Heart right ventricle (tissue), 16 donors: ENCODE measurements around the gene XYLT2. TPM values are rescaled to one million over a fixed set of nuclear protein-coding genes. Genes with fewer than 3 reads are reported as not detected.

Source experiments
- ATAC-seq, 8 donors: fragments of 200-7000 bp; cut with Tn5 transposase; one replicate each; pipeline ENCODE4 v1.9.1; 2020; ENCODE audit warnings: mild to moderate bottlenecking in 8 of 8, moderate library complexity in 8 of 8, moderate number of reproducible peaks in 1 of 8
- DNase-seq, 2 donors: peaks; one replicate each; pipeline ENCODE4 v3.0.0-alpha.2; 2020
- H3K27ac ChIP-seq, 10 donors: fragments of 200-600 bp; sonication (generic) in 2 of 10; one replicate each; pipeline versions ENCODE4 v1.5.0 to v1.8.0; 2020 to 2022; ENCODE audit warnings: mild to moderate bottlenecking in 3 of 10
- H3K27me3 ChIP-seq, 7 donors: fragments of 200-600 bp; one replicate each; pipeline ENCODE4 v1.8.0; 2021 to 2022; ENCODE audit warnings: mild to moderate bottlenecking in 2 of 7
- H3K36me3 ChIP-seq, 9 donors: fragments of 200-600 bp; sonication (generic) in 1 of 9; one replicate each; pipeline versions ENCODE4 v1.5.0 to v1.8.0; 2020 to 2022; ENCODE audit warnings: mild to moderate bottlenecking in 2 of 9
- H3K4me1 ChIP-seq, 9 donors: fragments of 200-600 bp; sonication (generic) in 1 of 9; one replicate each; pipeline versions ENCODE4 v1.5.0 to v1.8.0; 2020 to 2022; ENCODE audit warnings: mild to moderate bottlenecking in 4 of 9
- H3K4me3 ChIP-seq, 10 donors: fragments of 200-600 bp; sonication (generic) in 2 of 10; one replicate each; pipeline versions ENCODE4 v1.5.0 to v1.8.0; 2020 to 2022; ENCODE audit warnings: mild to moderate bottlenecking in 7 of 10, moderate library complexity in 2 of 10
- H3K9me3 ChIP-seq, 11 donors: fragments of 200-600 bp in 10 of 11; sonication (generic) in 2 of 11; one replicate each; pipeline versions ENCODE4 v1.5.0 to v1.8.0; 2013 to 2022; ENCODE audit warnings: mild to moderate bottlenecking in 2 of 11, control low read depth in 1 of 11, moderate library complexity in 1 of 11
- WGBS, 2 donors: extraction: QIAGEN DNeasy Blood & Tissue Kit; methylation state at CpG; one replicate each; pipeline ENCODE4 v1.1.7; 2013; ENCODE audit warnings: inconsistent platforms in 1 of 2; 5-methylcytosine and 5-hydroxymethylcytosine counted together
- intact Hi-C, 10 donors: fragments of 100-400 bp; cut with DNase I; formaldehyde crosslinking; loops; one replicate each; pipeline versions ENCODE4 v1.11.1 to v1.14.2; 2022
- polyA plus RNA-seq, 2 donors: library from polyadenylated mRNA; stranded (reverse); fragments of 200-250 nt; gene quantifications; one replicate each; pipeline ENCODE4 v1.2.3, GENCODE V29; 2013
- total RNA-seq, 10 donors: library from RNA; stranded (reverse); fragmentation: NEBNext Ultra II Directional in 3 of 10; extraction: Animal tissue kit (Norgen Biotek cat#: 25700) in 3 of 10; gene quantifications; one replicate each; pipeline versions ENCODE4 v1.2.1 to v1.2.4, GENCODE V29; 2021 to 2023
- TF ChIP-seq, protein P1 (sequence below), 9 donors: fragments of 200-600 bp; sonication (generic) in 2 of 9; IDR thresholded peaks; one replicate each; pipeline versions ENCODE4 v1.5.0 to v1.8.0; 2021 to 2022; ENCODE audit warnings: antibody characterized with exemption in 9 of 9, mild to moderate bottlenecking in 5 of 9, moderate library complexity in 1 of 9
- donor health status: Arrhythmogenic right ventricular cardiomyopathy.
- donor health status: ischemic (EF 13 %, LVEDD 7.1; RV severe dilation, severe dysfunction).
- donor health status: healthy with polysubstance abuse.
- donor health status: DM: no; HTN: yes; CAD: no.
- donor health status: DM: no; HTN: no; CAD: no.
- donor health status: ischemic (EF 25% LVEDD 6.9; RV normal size, moderate dysfunction).
- donor health status: ischemic (EF 25% LVEDD 5.7; RV mildly dilated, moderate dysfunction).
- donor health status: healthy.
- donor health status: DM: yes; HTN: yes; CAD: no.
- donor health status: Ischemic cardiomyopathy.
- donor health status: ischemic (EF 35%, LVEDD 5.7; RV mildly dilated, moderate dysfunction).
- donor health status: nonischemic (EF 11% LVEDD 7.7; RV severe dilation, severe dysfunction).
- donor health status: DM: yes; HTN: yes; CAD: no.
- donor health status: PGD.
- donor health status: ischemic (EF 29% LVEDD 5.4; RV normal size, mild dysfunction).
- donor health status: nonischemic (EF 23%, LVEDD 6.1; RV moderate dilation, normal function).

Gene XYLT2
- total and polyA plus RNA-seq, 12 donors = 8.1 to 17.1 (median 11.9) TPM

DNA sequence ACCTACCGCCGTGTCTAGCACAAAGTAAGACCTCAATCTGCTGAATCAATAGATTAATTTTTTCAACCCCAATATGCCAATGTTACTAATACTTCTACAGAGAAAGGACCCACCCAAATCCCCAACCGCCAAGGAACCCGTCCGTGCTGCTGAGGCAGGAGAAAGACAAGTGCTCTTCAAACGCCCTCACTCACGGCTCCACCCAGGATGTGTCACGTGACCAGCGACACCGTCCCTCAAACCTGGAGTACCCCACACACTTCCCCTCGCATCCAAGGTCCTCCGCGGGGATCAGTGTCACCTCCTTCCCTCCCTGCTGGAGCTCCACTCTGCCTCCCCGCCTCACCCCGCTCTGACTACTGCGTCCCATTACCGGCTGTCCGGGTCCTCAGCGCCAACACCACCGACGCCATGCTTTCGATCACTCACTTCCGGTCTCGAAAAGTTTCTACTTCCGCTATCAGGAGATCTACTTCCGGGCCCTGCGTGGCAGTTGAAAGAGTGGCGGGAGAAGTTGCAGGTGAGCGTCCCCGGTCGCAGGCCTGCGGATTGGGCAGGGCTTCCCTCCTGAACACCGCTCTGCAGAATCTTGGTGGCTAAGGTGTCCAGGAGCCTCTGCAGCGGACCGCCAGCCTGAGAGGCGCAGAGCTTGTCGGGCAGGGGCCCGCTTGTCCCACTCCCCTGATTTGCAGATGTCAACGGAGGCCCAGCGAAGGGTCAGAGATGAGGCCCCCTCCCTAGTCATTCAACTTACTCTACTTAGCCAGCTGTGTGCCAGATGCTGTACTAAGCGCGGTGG, 27.0 kb downstream of the XYLT2 start, which contains the start of the genes EME1 and MRPL27:
EME1 (plus strand) TSS at position 472 of the 799 bp plus-strand sequence. CDS start 1,980 bp downstream, outside the sequence.
MRPL27 (minus strand) TSS at position 427 of the 799 bp plus-strand sequence; CDS start at position 413, 14 bp downstream.
- H3K27ac ChIP-seq = peak within 1 kb of the TSS; percentile 82 to 98 (median 96)
- no peaks in the 10 kb centered on the region for H3K27me3 ChIP-seq
- peaks cover 0 to 22% (median 19%) of the 10 kb centered on the region in 9 donors for H3K4me1 ChIP-seq
- peak; percentile 80 to 89 for DNase-seq
- ATAC-seq = peak; percentile 92 to 98 (median 96)
- WGBS, 2 donors = 1 to 2% methylated on average over 42 of the region's 42 CpGs
- intact Hi-C loops = no loop called here
- H3K36me3 ChIP-seq = peaks cover 0 to 32% (median 25%) of the 10 kb centered on the region in 9 donors
- TF ChIP-seq, protein P1, sequence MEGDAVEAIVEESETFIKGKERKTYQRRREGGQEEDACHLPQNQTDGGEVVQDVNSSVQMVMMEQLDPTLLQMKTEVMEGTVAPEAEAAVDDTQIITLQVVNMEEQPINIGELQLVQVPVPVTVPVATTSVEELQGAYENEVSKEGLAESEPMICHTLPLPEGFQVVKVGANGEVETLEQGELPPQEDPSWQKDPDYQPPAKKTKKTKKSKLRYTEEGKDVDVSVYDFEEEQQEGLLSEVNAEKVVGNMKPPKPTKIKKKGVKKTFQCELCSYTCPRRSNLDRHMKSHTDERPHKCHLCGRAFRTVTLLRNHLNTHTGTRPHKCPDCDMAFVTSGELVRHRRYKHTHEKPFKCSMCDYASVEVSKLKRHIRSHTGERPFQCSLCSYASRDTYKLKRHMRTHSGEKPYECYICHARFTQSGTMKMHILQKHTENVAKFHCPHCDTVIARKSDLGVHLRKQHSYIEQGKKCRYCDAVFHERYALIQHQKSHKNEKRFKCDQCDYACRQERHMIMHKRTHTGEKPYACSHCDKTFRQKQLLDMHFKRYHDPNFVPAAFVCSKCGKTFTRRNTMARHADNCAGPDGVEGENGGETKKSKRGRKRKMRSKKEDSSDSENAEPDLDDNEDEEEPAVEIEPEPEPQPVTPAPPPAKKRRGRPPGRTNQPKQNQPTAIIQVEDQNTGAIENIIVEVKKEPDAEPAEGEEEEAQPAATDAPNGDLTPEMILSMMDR (IDR thresholded peaks at IDR 0.05) = no peak
- H3K9me3 ChIP-seq = no peaks in the 10 kb centered on the region
- H3K4me3 ChIP-seq = peak within 1 kb of the TSS; percentile 44 to 89 (median 76)

DNA sequence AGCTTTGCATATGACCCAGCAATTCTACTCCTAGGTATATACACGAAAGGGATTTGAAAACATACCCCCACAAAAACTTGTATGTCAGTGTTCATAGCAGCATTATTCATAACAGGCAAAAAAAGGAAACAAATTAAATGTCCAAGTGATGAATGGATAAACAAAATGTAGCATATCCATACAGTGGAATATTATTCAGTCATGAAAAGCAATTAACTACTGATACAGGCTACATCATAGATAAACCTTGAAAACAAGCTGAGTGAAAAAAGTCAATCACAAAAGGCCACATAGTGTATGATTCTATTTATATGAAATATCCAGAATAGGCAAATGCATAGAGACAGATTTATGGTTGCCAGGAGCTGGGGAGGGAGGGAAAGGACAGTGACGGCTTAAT, 27.8 kb downstream of the XYLT2 start:
- intact Hi-C loops = no loop called here
- ATAC-seq = no peak
- DNase-seq = no peak
- Histone ChIP-seq H3K4me1 (peaks cover 0 to 22% (median 19%) of the 10 kb centered on the region in 9 donors), H3K27me3 (no peaks in the 10 kb centered on the region), H3K4me3 (peak overlapping the region in 2 of 10 donors; percentile 58 to 76), H3K36me3 (peaks cover 0 to 25% (median 18%) of the 10 kb centered on the region in 9 donors), H3K27ac (peak overlapping the region in 1 of 10 donors; percentile 96), H3K9me3 (no peaks in the 10 kb centered on the region)
- 84 to 89% methylated on average over 2 of the region's 2 CpGs for WGBS, 2 donors
- TF ChIP-seq, protein P1 (IDR thresholded peaks at IDR 0.05) = no peak

DNA sequence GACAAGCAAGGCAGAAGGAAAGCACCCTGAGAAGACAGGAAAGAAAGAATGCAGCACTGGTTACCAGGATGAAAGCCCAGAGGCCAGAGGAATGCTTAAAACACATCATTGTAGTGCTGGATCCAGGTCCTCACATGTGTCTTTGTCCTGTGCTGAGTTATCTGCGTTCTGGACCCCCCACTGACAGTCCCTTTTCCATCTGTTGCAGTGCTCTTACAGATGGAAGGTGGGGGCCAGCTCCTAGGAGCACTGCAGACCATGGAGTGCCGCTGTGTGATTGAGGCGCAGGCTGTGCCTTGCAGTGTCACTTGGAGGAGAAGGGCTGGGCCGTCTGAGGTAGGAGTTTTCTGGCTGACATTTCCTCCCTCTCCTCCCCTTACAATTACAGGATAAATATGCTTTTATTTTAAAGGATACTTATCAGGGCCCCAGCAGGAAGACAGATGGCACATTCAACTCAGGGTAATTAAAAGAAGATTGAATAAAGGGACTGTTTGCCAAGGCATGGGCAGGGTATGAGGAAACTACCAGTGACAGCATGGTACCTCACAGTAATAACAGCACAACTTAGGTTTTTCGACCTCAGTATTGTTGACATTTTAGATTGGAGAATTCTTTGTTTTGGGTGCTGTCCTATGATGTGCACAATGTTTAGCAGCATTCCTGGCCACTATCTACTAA, 30.1 kb downstream of the XYLT2 start:
- 76 to 77% methylated on average over 5 of the region's 5 CpGs for WGBS, 2 donors
- H3K27me3 ChIP-seq = no peaks in the 10 kb centered on the region
- H3K27ac ChIP-seq = no peak overlapping the region
- no peak for ATAC-seq
- H3K4me3 ChIP-seq = no peak overlapping the region
- peaks cover 0 to 27% (median 19%) of the 10 kb centered on the region in 9 donors for H3K4me1 ChIP-seq
- intact Hi-C loops = no loop called here
- H3K9me3 ChIP-seq = no peaks in the 10 kb centered on the region
- TF ChIP-seq, protein P1 (IDR thresholded peaks at IDR 0.05) = no peak
- peaks cover 0 to 24% (median 0%) of the 10 kb centered on the region in 9 donors for H3K36me3 ChIP-seq
- no peak for DNase-seq

DNA sequence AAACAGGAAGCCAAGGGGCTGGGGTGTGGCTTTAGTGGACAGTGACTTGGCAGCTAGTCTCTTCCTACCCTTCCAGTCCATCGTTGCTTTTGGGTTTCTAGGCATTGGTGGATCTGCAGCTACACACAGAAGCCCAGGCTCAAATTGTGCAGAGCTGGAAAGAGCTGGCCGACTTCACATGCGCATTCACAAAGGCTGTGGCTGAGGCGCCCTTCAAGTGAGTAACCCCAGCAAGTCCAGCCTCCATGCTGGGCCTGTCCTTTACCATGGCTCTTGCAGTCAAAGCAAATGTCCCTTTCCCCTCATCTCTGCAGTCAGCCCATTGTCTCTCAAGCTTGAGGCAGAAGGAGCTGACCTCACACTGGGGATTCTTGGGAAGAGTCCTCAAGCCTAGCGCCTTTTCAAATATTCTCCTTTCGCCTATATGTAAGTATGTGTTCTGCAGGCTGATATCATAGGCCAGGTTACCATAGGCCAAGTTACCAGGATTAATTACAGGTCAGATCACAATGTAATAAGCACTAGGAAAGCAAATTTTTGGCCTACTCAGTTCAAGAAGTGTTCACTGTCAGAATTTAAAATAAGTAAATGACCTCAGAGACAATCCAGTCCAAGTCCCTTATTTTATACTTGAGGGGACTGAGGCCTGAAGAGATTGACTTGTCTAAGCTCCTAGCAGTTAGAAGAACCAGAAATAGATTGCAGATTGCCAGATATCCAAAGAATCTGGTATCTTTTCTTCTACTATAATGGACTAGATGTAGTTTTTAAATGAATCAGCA, 33.6 kb downstream of the XYLT2 start:
- Histone ChIP-seq H3K9me3 (no peaks in the 10 kb centered on the region), H3K4me1 (peaks cover 0 to 14% (median 0%) of the 10 kb centered on the region in 9 donors), H3K4me3 (no peak overlapping the region), H3K27me3 (no peaks in the 10 kb centered on the region), H3K36me3 (peaks cover 0 to 58% (median 24%) of the 10 kb centered on the region in 9 donors), H3K27ac (no peak overlapping the region)
- no peak for ATAC-seq
- 93% methylated on average over 6 of the region's 6 CpGs for WGBS, 2 donors
- TF ChIP-seq, protein P1 (IDR thresholded peaks at IDR 0.05) = no peak
- DNase-seq = no peak
- intact Hi-C loops = no loop called here
